Heart left ventricle (tissue), 16 donors: ENCODE data around the gene CTNNA1. TPM values are rescaled to one million over a fixed set of nuclear protein-coding genes. Genes with fewer than 3 reads are reported as not detected.

Source experiments
- ATAC-seq, 4 donors: fragments of 200-7000 bp; cut with Tn5 transposase; one replicate each; pipeline ENCODE4 v1.9.1; 2020 to 2022; ENCODE audit warnings: moderate library complexity in 4 of 4, mild to moderate bottlenecking in 3 of 4, moderate number of reproducible peaks in 1 of 4
- DNase-seq, 5 donors: peaks; one replicate each; pipeline ENCODE4 v3.0.0-alpha.2; 2020
- H3K27ac ChIP-seq, 12 donors: fragments of 200-600 bp; sonication (generic) in 4 of 12; one replicate each; pipeline versions ENCODE4 v1.5.0 to v1.8.0; 2016 to 2022; ENCODE audit warnings: mild to moderate bottlenecking in 2 of 12
- H3K27me3 ChIP-seq, 9 donors: fragments of 200-600 bp; sonication (generic) in 2 of 9; one replicate each; pipeline versions ENCODE4 v1.5.1 to v1.8.0; 2016 to 2022; ENCODE audit warnings: mild to moderate bottlenecking in 3 of 9
- H3K36me3 ChIP-seq, 9 donors: fragments of 200-600 bp; sonication (generic) in 2 of 9; one replicate each; pipeline versions ENCODE4 v1.5.0 to v1.8.0; 2018 to 2022; ENCODE audit warnings: mild to moderate bottlenecking in 2 of 9
- H3K4me1 ChIP-seq, 12 donors: fragments of 200-600 bp; sonication (generic) in 4 of 12; one replicate each; pipeline versions ENCODE4 v1.5.0 to v1.8.0; 2016 to 2022; ENCODE audit warnings: mild to moderate bottlenecking in 3 of 12
- H3K4me3 ChIP-seq, 12 donors: fragments of 200-600 bp; sonication (generic) in 4 of 12; one replicate each; pipeline versions ENCODE4 v1.5.0 to v1.8.0; 2017 to 2022; ENCODE audit warnings: mild to moderate bottlenecking in 9 of 12, moderate library complexity in 4 of 12
- H3K9me3 ChIP-seq, 12 donors: fragments of 200-600 bp; sonication (generic) in 4 of 12; one replicate each; pipeline versions ENCODE4 v1.5.0 to v1.8.0; 2016 to 2022; ENCODE audit warnings: mild to moderate bottlenecking in 1 of 12
- CTCF ChIP-seq, 12 donors: fragments of 200-600 bp; sonication (generic) in 4 of 12; IDR thresholded peaks; one replicate each; pipeline versions ENCODE4 v1.5.0 to v1.8.0; 2018 to 2022; ENCODE audit warnings: antibody characterized with exemption in 12 of 12, mild to moderate bottlenecking in 5 of 12
- POLR2A ChIP-seq, 2 donors: fragments of 450-650 bp; IDR thresholded peaks; one replicate each; pipeline ENCODE4 v1.6.1; 2017; ENCODE audit warnings: antibody characterized with exemption in 2 of 2, mild to moderate bottlenecking in 2 of 2, moderate library complexity in 2 of 2
- WGBS, 4 donors: extraction: QIAGEN DNeasy Blood & Tissue Kit in 2 of 4; methylation state at CpG; one replicate each; pipeline versions ENCODE4 v1.1.5 to v1.1.7; 2013 to 2018; 5-methylcytosine and 5-hydroxymethylcytosine counted together
- intact Hi-C, 10 donors: fragments of 100-400 bp; cut with DNase I; formaldehyde crosslinking; loops; one replicate each; pipeline versions ENCODE4 v1.11.1 to v1.14.2; 2022
- polyA plus RNA-seq, 2 donors: library from polyadenylated mRNA; stranded (reverse); fragments of 200-250 nt; gene quantifications; one replicate each; pipeline ENCODE4 v1.2.3, GENCODE V29; 2013
- total RNA-seq, 9 donors: library from RNA; depleted of rRNA in 2 of 9; stranded (reverse); fragments of >200 nt in 2 of 9; fragmentation: NEBNext Ultra II Directional in 3 of 9; extraction: Animal tissue kit (Norgen Biotek cat#: 25700) in 3 of 9; gene quantifications; one replicate each; pipeline versions ENCODE4 v1.1.0 to v1.2.4, GENCODE V29; 2016 to 2023
- donor health status: ischemic (EF 13 %, LVEDD 7.1; RV severe dilation, severe dysfunction).
- donor health status: healthy with polysubstance abuse.
- donor health status: DM: no; HTN: yes; CAD: no.
- donor health status: DM: no; HTN: no; CAD: no.
- donor health status: ischemic (EF 25% LVEDD 6.9; RV normal size, moderate dysfunction).
- donor health status: ischemic (EF 25% LVEDD 5.7; RV mildly dilated, moderate dysfunction).
- donor health status: healthy.
- donor health status: DM: yes; HTN: yes; CAD: no.
- donor health status: ischemic (EF 35%, LVEDD 5.7; RV mildly dilated, moderate dysfunction).
- donor health status: nonischemic (EF 11% LVEDD 7.7; RV severe dilation, severe dysfunction).
- donor health status: DM: yes; HTN: yes; CAD: no.
- donor health status: PGD.
- donor health status: ischemic (EF 29% LVEDD 5.4; RV normal size, mild dysfunction).
- donor health status: nonischemic (EF 23%, LVEDD 6.1; RV moderate dilation, normal function).

CTNNA1 gene
- total and polyA plus RNA-seq, 11 donors: 140 to 460 (median 399) TPM

GRCh38 chr5:138926257-138926656 lies 173.0 kb downstream of the CTNNA1 start:
- Histone ChIP-seq H3K36me3 (peaks cover 0 to 80% (median 64%) of the 10 kb centered on the region in 9 donors), H3K4me3 (no peak overlapping the region), H3K4me1 (peaks cover 0 to 40% (median 26%) of the 10 kb centered on the region in 12 donors), H3K27ac (peak overlapping the region in 3 of 12 donors; percentile 9 to 79 (median 66)), H3K9me3 (no peaks in the 10 kb centered on the region), H3K27me3 (no peaks in the 10 kb centered on the region)
- 93 to 96% (median 94%) methylated on average over 11 of the region's 11 CpGs for WGBS, 4 donors
- ATAC-seq (no peak), DNase-seq (no peak)
- intact Hi-C loops: loop anchor here in 1 of 10 donors (10.0 kb wide), 1 partner anchor 101 kb away; no protein-coding TSS in a partner anchor
- TF ChIP-seq CTCF (IDR thresholded peaks at IDR 0.05) (no peak), POLR2A (IDR thresholded peaks at IDR 0.05) (no peak)

GRCh38 chr5:138926688-138927448 lies 173.6 kb downstream of the CTNNA1 start:
- H3K4me1 ChIP-seq: peaks cover 0 to 38% (median 26%) of the 10 kb centered on the region in 12 donors
- no peak for DNase-seq
- peak overlapping the region; percentile 1 to 87 (median 68) for H3K27ac ChIP-seq

GRCh38 chr5:138927544-138927943 lies 174.3 kb downstream of the CTNNA1 start:
- Histone ChIP-seq H3K27ac (peak overlapping the region; percentile 1 to 87 (median 70)), H3K4me1 (peaks cover 0 to 36% (median 26%) of the 10 kb centered on the region in 12 donors), H3K9me3 (no peaks in the 10 kb centered on the region), H3K4me3 (no peak overlapping the region), H3K27me3 (no peaks in the 10 kb centered on the region), H3K36me3 (peaks cover 1 to 90% (median 77%) of the 10 kb centered on the region in 9 donors)
- DNase-seq: no peak
- no peak for ATAC-seq
- intact Hi-C loops: loop anchor here in 1 of 10 donors (10.0 kb wide), 1 partner anchor 103 kb away; no protein-coding TSS in a partner anchor
- WGBS, 4 donors: 41 to 54% (median 49%) methylated on average over 8 of the region's 8 CpGs
- TF ChIP-seq POLR2A (IDR thresholded peaks at IDR 0.05) (no peak), CTCF (IDR thresholded peaks at IDR 0.05) (no peak)

More at GRCh38 chr5:138926688-138927448, 173.6 kb downstream of the CTNNA1 start:
- peak in 3 of 4 donors; percentile 1 to 31 (median 30) for ATAC-seq
- intact Hi-C loops: loop anchor here in 1 of 10 donors (10.0 kb wide), 1 partner anchor 102 kb away; no protein-coding TSS in a partner anchor
- peaks cover 0 to 84% (median 70%) of the 10 kb centered on the region in 9 donors for H3K36me3 ChIP-seq
- TF ChIP-seq CTCF (IDR thresholded peaks at IDR 0.05) (no peak), POLR2A (IDR thresholded peaks at IDR 0.05) (no peak)
- H3K4me3 ChIP-seq: no peak overlapping the region
- WGBS, 4 donors: 73 to 75% (median 73%) methylated on average over 16 of the region's 16 CpGs
- no peaks in the 10 kb centered on the region for H3K9me3 ChIP-seq
- H3K27me3 ChIP-seq: no peaks in the 10 kb centered on the region

GRCh38 chr5:138927979-138928378 lies 174.8 kb downstream of the CTNNA1 start:
- peak overlapping the region; percentile 48 to 87 (median 72) for H3K27ac ChIP-seq
- H3K27me3 ChIP-seq: no peaks in the 10 kb centered on the region
- intact Hi-C loops: loop anchor here in 1 of 10 donors (10.0 kb wide), 1 partner anchor 103 kb away; no protein-coding TSS in a partner anchor
- DNase-seq: peak; percentile 79 to 92 (median 85)
- peaks cover 0 to 35% (median 26%) of the 10 kb centered on the region in 12 donors for H3K4me1 ChIP-seq
- WGBS, 4 donors: 35 to 46% (median 43%) methylated on average over 7 of the region's 7 CpGs
- H3K4me3 ChIP-seq: no peak overlapping the region
- H3K36me3 ChIP-seq: peaks cover 2 to 94% (median 82%) of the 10 kb centered on the region in 9 donors
- peak in 2 of 12 donors; percentile 7 to 13 for TF ChIP-seq CTCF (IDR thresholded peaks at IDR 0.05)
- no peak for TF ChIP-seq POLR2A (IDR thresholded peaks at IDR 0.05)
- ATAC-seq: peak; percentile 89 to 94 (median 92)
- no peaks in the 10 kb centered on the region for H3K9me3 ChIP-seq
